Measurements from ENCODE around the gene BTBD9.
"Not testable (repeated sequence)": the region's sequence is repeated elsewhere in the genome, so short reads cannot be mapped to it uniquely, and the experiment has no call there.

The BTBD9 gene

GRCh38 chr6:38638941-38639497, 710 bp downstream of the BTBD9 start:
- TF ChIP-seq, protein P1, sequence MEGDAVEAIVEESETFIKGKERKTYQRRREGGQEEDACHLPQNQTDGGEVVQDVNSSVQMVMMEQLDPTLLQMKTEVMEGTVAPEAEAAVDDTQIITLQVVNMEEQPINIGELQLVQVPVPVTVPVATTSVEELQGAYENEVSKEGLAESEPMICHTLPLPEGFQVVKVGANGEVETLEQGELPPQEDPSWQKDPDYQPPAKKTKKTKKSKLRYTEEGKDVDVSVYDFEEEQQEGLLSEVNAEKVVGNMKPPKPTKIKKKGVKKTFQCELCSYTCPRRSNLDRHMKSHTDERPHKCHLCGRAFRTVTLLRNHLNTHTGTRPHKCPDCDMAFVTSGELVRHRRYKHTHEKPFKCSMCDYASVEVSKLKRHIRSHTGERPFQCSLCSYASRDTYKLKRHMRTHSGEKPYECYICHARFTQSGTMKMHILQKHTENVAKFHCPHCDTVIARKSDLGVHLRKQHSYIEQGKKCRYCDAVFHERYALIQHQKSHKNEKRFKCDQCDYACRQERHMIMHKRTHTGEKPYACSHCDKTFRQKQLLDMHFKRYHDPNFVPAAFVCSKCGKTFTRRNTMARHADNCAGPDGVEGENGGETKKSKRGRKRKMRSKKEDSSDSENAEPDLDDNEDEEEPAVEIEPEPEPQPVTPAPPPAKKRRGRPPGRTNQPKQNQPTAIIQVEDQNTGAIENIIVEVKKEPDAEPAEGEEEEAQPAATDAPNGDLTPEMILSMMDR (IDR thresholded peaks at IDR 0.05; ENCODE audit: insufficient read depth, low read depth, low read length, missing control alignments), result no peak
- DNase-seq (ENCODE audit: low read depth), result peak; percentile 67
- H3K4me3 ChIP-seq (ENCODE audit: low read length), result peak overlapping the region; percentile 75

DNA sequence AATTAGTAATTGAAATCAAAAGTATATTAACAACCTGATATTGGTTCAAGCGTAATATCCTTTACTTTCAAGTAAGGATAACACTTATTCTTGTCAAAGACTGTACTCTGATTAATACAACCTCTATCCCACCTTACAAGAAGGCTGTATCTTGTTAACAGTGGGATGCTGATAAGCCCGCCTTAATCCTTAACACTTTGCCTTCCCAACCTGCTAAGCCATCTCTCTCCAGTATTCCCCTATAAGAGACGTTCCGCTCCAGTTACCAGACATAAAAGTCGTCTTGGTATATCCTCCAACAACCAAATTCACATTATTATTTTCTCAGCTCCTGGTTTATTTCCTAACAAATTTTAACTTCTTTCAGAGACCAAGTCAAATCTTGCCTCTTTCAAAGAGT, 2.0 kb downstream of the BTBD9 start:
- TF ChIP-seq, protein P1 (IDR thresholded peaks at IDR 0.05; ENCODE audit: insufficient read depth, low read depth, low read length, missing control alignments), result no peak
- DNase-seq (ENCODE audit: low read depth), result no peak
- no peak overlapping the region for H3K4me3 ChIP-seq (ENCODE audit: low read length)

DNA sequence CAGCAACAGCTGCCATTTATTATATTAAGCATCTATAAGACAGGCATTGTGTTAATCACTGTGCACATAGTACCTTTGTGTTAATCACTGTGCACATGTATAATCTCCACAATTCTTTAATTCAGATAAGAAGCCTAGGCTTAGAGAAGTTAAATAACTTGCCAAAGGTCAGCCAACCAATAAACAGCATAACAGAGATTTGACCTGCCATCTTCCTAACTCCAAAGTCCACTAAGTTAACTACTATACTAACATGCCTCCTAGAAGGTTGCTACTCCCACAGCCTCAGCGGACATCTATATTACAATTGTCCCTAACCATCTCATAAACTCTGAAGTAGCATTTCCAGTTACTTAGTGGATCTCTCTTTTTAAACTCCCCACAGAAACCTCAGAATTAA, 3.7 kb downstream of the BTBD9 start:
- TF ChIP-seq, protein P1 (IDR thresholded peaks at IDR 0.05; ENCODE audit: insufficient read depth, low read depth, low read length, missing control alignments), result no peak
- H3K4me3 ChIP-seq (ENCODE audit: low read length), result no peak overlapping the region
- DNase-seq (ENCODE audit: low read depth), result no peak

GRCh38 chr6:38634518-38634917, 5.2 kb downstream of the BTBD9 start:
- no peak for DNase-seq (ENCODE audit: low read depth)
- TF ChIP-seq, protein P1 (IDR thresholded peaks at IDR 0.05; ENCODE audit: insufficient read depth, low read depth, low read length, missing control alignments), result no peak
- H3K4me3 ChIP-seq (ENCODE audit: low read length), result no peak overlapping the region

- no peak overlapping the region for H3K4me3 ChIP-seq (ENCODE audit: low read length)
- TF ChIP-seq, protein P1 (IDR thresholded peaks at IDR 0.05; ENCODE audit: insufficient read depth, low read depth, low read length, missing control alignments), result no peak
- peak; percentile 20 for DNase-seq (ENCODE audit: low read depth)
These were observed 7.2 kb downstream of the BTBD9 start for GRCh38 chr6:38632490-38632889.

DNA sequence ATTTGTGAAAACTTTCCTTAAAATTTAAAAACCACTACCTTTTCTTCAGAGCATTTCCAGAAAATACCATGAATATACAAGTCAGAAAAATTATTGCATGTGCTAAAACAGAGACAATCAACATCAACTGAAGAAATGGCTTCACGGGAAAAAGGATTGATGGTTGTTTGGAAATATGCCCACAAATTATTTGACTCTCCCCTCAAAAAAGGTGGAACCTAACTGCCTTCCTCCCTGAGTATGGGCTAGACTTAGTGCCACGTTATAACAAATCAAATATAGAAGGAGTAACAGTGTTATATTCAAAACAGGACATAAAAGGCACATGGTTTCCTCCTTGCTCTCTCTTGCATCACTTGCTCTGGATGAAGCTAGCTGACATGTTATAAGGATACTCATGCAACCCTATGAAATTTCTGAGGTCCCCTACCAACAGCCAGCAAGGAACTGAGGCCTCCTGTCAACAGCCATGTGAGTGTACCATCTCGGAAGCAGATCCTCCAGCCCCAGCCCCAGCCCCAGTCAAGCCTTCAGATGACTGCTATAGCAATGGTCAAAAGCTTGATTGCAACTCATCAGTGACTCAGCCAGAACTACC, 8.4 kb downstream of the BTBD9 start:
- H3K4me3 ChIP-seq (ENCODE audit: low read length), result no peak overlapping the region
- DNase-seq (ENCODE audit: low read depth), result peak; percentile 7
- TF ChIP-seq, protein P1 (IDR thresholded peaks at IDR 0.05; ENCODE audit: insufficient read depth, low read depth, low read length, missing control alignments), result no peak

DNA sequence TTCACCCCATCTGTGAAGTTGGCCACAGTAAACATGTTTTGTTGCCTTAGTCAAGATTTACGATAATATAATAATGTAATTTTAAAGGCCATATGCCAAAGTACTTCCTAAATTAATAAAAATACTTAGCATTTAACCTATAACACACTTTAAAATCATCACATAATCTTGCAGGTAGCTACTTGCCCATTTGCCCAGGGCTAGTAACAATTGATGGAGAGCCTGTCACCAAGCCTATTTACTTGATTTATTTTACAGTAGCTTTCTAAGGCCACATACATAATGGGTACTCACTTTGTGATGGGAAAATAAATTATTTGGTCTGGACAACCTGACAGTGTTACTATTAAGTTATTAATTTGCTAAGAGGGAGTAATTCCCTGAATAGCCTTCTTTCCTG, 14.5 kb downstream of the BTBD9 start:
- TF ChIP-seq, protein P1 (IDR thresholded peaks at IDR 0.05; ENCODE audit: insufficient read depth, low read depth, low read length, missing control alignments), result no peak
- H3K4me3 ChIP-seq (ENCODE audit: low read length), result no peak overlapping the region
- DNase-seq (ENCODE audit: low read depth), result peak; percentile 30

- H3K4me3 ChIP-seq (ENCODE audit: low read length); DNase-seq (ENCODE audit: low read depth): not testable (repeated sequence)
These were observed 20.4 kb downstream of the BTBD9 start for GRCh38 chr6:38619342-38619741.

DNA sequence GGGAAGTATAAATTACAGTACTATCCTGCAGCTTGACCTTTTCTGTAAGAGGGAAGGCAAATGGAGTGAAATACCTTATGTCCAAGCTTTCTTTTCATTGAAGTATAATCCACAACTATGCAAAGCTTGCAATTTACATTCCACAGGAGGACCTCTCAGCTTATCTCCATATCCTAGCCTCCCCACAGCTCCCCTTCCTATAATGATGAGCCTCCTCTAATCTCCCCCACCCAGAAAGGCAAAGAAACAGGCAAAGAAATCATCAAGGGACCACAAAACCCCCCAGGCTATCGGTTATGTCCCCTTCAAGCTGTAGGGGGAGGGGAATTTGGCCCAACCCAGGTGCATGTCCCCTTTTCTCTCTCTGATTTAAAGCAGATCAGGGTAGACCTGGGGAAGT, 21.4 kb downstream of the BTBD9 start:
- H3K4me3 ChIP-seq (ENCODE audit: low read length); DNase-seq (ENCODE audit: low read depth): not testable (repeated sequence)
